ENCODE data around the gene PRR15L. TPM values are rescaled to one million over a fixed set of nuclear protein-coding genes. Genes with fewer than 3 reads are reported as not detected.

The PRR15L gene
- total and polyA plus RNA-seq, 2 of the 4 experiments (the other 2 are of a cell fraction): not detected

- Histone ChIP-seq H3K56ac (ENCODE audit: extremely low read depth, insufficient read depth, low read length) (no peak overlapping the region), H3K4ac (ENCODE audit: low read depth, low read length) (no peak overlapping the region), H2BK120ac (ENCODE audit: low read depth, low read length) (no peak overlapping the region), H2BK15ac (ENCODE audit: low read depth, low read length) (no peak overlapping the region), H3K23ac (ENCODE audit: low read depth, low read length) (no peak overlapping the region), H3K9me1 (ENCODE audit: insufficient read depth, low read length) (no peaks in the 10 kb centered on the region), H3K18ac (ENCODE audit: low read depth, low read length) (no peak overlapping the region), H2AFZ (replicated peaks; ENCODE audit: low read length, poor library complexity) (peak overlapping the region; percentile 52), H3K36me3 (ENCODE audit: control insufficient read depth, insufficient read depth, low read length) (peaks cover 10% of the 10 kb centered on the region; the same call in 1 of the 2 replicates), H2AK5ac (ENCODE audit: low read depth, low read length) (no peak overlapping the region), H3K79me1 (ENCODE audit: low read depth in 1 of 2, low read length in 2 of 2) (no peaks in the 10 kb centered on the region), H2AK9ac (replicated peaks; ENCODE audit: low read depth, low read length, poor library complexity) (no peak overlapping the region), H3K14ac (replicated peaks; ENCODE audit: low read depth, low read length) (no peak overlapping the region), H4K8ac (ENCODE audit: low read depth in 2 of 2, low read length in 2 of 2) (no peak overlapping the region; a peak in 1 of 4 replicates), H2BK20ac (ENCODE audit: low read depth, low read length) (no peak overlapping the region), H3K27ac (ENCODE audit: insufficient read depth, low read length) (no peak overlapping the region), H3K4me1 (ENCODE audit: control insufficient read depth, insufficient read depth, low read length) (peaks cover 9% of the 10 kb centered on the region), H3K9me3 (ENCODE audit: control insufficient read depth, insufficient read depth, low read length) (no peaks in the 10 kb centered on the region), H4K5ac (ENCODE audit: low read depth, low read length) (no peak overlapping the region), H3K9ac (ENCODE audit: low read depth, low read length) (no peak overlapping the region), H3K27me3 (ENCODE audit: control insufficient read depth, insufficient read depth, low read length) (no peaks in the 10 kb centered on the region), H4K20me1 (ENCODE audit: insufficient read depth, low read length) (no peaks in the 10 kb centered on the region), H2BK5ac (ENCODE audit: low read depth, low read length, poor library complexity, severe bottlenecking) (no peak overlapping the region), H3K4me3 (ENCODE audit: insufficient read depth, low read depth, low read length) (no peak overlapping the region), H4K91ac (ENCODE audit: insufficient read depth, low read depth, low read length) (no peak overlapping the region), H3K4me2 (ENCODE audit: low read depth, low read length) (no peak overlapping the region)
- 20% methylated on average over 4 of the region's 17 CpGs; no CpG with 5 or more reads in 1 of the 2 experiments for WGBS, 2 experiments (ENCODE audit: extremely low coverage in 2 of 2, insufficient read length in 1 of 2)
- dilution Hi-C loops (cut with HindIII; ENCODE audit: low sequenced_read_pairs, unreplicated experiment) (no loop called here), intact Hi-C loops (cut with micrococcal nuclease) (no loop called here), in situ Hi-C loops (cut with MboI; ENCODE audit: low sequenced_read_pairs) (no loop called here)
- POLR2A ChIA-PET (ENCODE audit: unreplicated experiment): no interaction called here
- no peak for DNase-seq
- ATAC-seq (ENCODE audit: low read depth): peak; percentile 47
- TF ChIP-seq, protein P1, sequence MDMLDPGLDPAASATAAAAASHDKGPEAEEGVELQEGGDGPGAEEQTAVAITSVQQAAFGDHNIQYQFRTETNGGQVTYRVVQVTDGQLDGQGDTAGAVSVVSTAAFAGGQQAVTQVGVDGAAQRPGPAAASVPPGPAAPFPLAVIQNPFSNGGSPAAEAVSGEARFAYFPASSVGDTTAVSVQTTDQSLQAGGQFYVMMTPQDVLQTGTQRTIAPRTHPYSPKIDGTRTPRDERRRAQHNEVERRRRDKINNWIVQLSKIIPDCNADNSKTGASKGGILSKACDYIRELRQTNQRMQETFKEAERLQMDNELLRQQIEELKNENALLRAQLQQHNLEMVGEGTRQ (IDR thresholded peaks at IDR 0.05; ENCODE audit: low read depth, low read length): no peak
- no TSS peak for BruUV-seq (replicated peaks)
- CTCF ChIA-PET: no interaction called here
Observed at GRCh38 chr17:47987240-47987835, 29.7 kb upstream of the PRR15L start.
